HEK293 (cell line): Measurements from ENCODE around the gene STBD1.

Source experiments
- CTCF ChIA-PET: fragments of 350-600 bp; formaldehyde crosslinking; extraction: SDS; loops from one replicate; lab custom pipeline; 2021; ENCODE audit warnings: antibody characterized with exemption; lab: Yijun Ruan, JAX
- POLR2A ChIA-PET: fragments of 300-600 bp; formaldehyde crosslinking; extraction: SDS; loops from one replicate; lab custom pipeline; 2020; ENCODE audit warnings: antibody characterized with exemption, inconsistent platforms; lab: Yijun Ruan, JAX
- H3K27ac ChIP-seq: fragments of 200-500 bp; sonication (Bioruptor generic); 2 replicates; pipeline ENCODE4 v1.5.1; 2014; ENCODE audit warnings: low read depth, low read length, control low read depth, inconsistent platforms; ENCODE audit errors: extremely low read depth
- H3K36me3 ChIP-seq, 2 experiments: fragments of 200-500 bp in 1 of 2; sonication (Bioruptor generic) in 1 of 2; 1 replicate in 1 of 2; 2 replicates in 1 of 2; pipeline ENCODE4 v1.5.1; 2014 to 2017; ENCODE audit warnings: inconsistent platforms in 2 of 2, low read length in 2 of 2; ENCODE audit not compliant: control insufficient read depth in 2 of 2, insufficient read depth in 1 of 2
- H3K4me1 ChIP-seq: fragments of 200-500 bp; sonication (Bioruptor generic); 2 replicates; pipeline ENCODE4 v1.5.1; 2014; ENCODE audit warnings: mild to moderate bottlenecking, low read length, inconsistent platforms; ENCODE audit not compliant: control insufficient read depth, insufficient read depth
- H3K4me3 ChIP-seq: 2 replicates; pipeline ENCODE4 v1.5.1; 2011; ENCODE audit warnings: low read depth, mild to moderate bottlenecking, control low read depth, low read length, moderate library complexity
- H3K9me3 ChIP-seq: fragments of 200-500 bp; sonication (Bioruptor generic); 2 replicates; pipeline ENCODE4 v1.5.1; 2014; ENCODE audit warnings: low read depth, low read length, inconsistent platforms; ENCODE audit not compliant: control insufficient read depth, insufficient read depth
- GLIS2 ChIP-seq: fragments of 450-650 bp; formaldehyde crosslinking; IDR thresholded peaks from 2 replicates; pipeline ENCODE4 v1.5.1; 2016; ENCODE audit warnings: missing biosample characterization, missing genetic modification characterization
- MEIS1 ChIP-seq: sonication (generic); formaldehyde crosslinking; IDR thresholded peaks from 2 replicates; pipeline ENCODE4 v1.8.1; 2022; ENCODE audit warnings: missing genetic modification reagents, mild to moderate bottlenecking, borderline replicate concordance
- OSR2 ChIP-seq: fragments of 450-650 bp; formaldehyde crosslinking; IDR thresholded peaks from 2 replicates; pipeline ENCODE4 v1.5.1; 2016; ENCODE audit warnings: missing biosample characterization, missing genetic modification characterization
- OVOL3 ChIP-seq: fragments of 450-650 bp; formaldehyde crosslinking; IDR thresholded peaks from 2 replicates; pipeline ENCODE4 v1.5.1; 2016; ENCODE audit warnings: missing biosample characterization, missing genetic modification characterization
- ZBTB48 ChIP-seq: fragments of 450-650 bp; formaldehyde crosslinking; IDR thresholded peaks from 2 replicates; pipeline ENCODE4 v1.5.1; 2016; ENCODE audit warnings: missing biosample characterization, missing genetic modification characterization
- ZFP3 ChIP-seq: fragments of 450-650 bp; formaldehyde crosslinking; IDR thresholded peaks from 2 replicates; pipeline ENCODE4 v1.5.1; 2016; ENCODE audit warnings: low read depth, missing biosample characterization, missing genetic modification characterization
- ZFP69B ChIP-seq: fragments of 450-650 bp; formaldehyde crosslinking; IDR thresholded peaks from 2 replicates; pipeline ENCODE4 v1.5.1; 2016; ENCODE audit warnings: missing biosample characterization, missing genetic modification characterization
- ZNF10 ChIP-seq: fragments of 450-650 bp; formaldehyde crosslinking; IDR thresholded peaks from 2 replicates; pipeline ENCODE4 v1.5.1; 2017; ENCODE audit warnings: missing biosample characterization, missing genetic modification characterization
- ZNF138 ChIP-seq: fragments of 450-650 bp; formaldehyde crosslinking; IDR thresholded peaks from 2 replicates; pipeline ENCODE4 v1.5.1; 2016; ENCODE audit warnings: missing biosample characterization, missing genetic modification characterization, borderline replicate concordance
- ZNF16 ChIP-seq: fragments of 450-650 bp; formaldehyde crosslinking; IDR thresholded peaks from 2 replicates; pipeline ENCODE4 v1.5.1; 2016; ENCODE audit warnings: low read depth, missing biosample characterization, missing genetic modification characterization
- ZNF19 ChIP-seq: fragments of 450-650 bp; formaldehyde crosslinking; IDR thresholded peaks from 2 replicates; pipeline ENCODE4; 2016; ENCODE audit warnings: missing biosample characterization, missing genetic modification characterization, low read depth
- ZNF2 ChIP-seq: fragments of 450-650 bp; formaldehyde crosslinking; IDR thresholded peaks from 2 replicates; pipeline ENCODE4 v1.5.1; 2016; ENCODE audit warnings: missing biosample characterization, missing genetic modification characterization
- ZNF48 ChIP-seq: fragments of 450-650 bp; formaldehyde crosslinking; IDR thresholded peaks from 2 replicates; pipeline ENCODE4 v1.5.1; 2016; ENCODE audit warnings: missing biosample characterization, missing genetic modification characterization
- ZNF521 ChIP-seq: fragments of 450-650 bp; formaldehyde crosslinking; IDR thresholded peaks from 2 replicates; pipeline ENCODE4 v1.5.1; 2017; ENCODE audit warnings: missing biosample characterization, mild to moderate bottlenecking, missing genetic modification characterization
- ZNF530 ChIP-seq: fragments of 450-650 bp; formaldehyde crosslinking; IDR thresholded peaks from 2 replicates; pipeline ENCODE4 v1.5.1; 2016; ENCODE audit warnings: low read depth, missing biosample characterization, missing genetic modification characterization
- ZNF555 ChIP-seq: fragments of 450-650 bp; formaldehyde crosslinking; conservative IDR thresholded peaks from 2 replicates; pipeline ENCODE4 v1.5.1; 2017; ENCODE audit warnings: missing biosample characterization, mild to moderate bottlenecking, missing genetic modification characterization, inconsistent platforms
- ZNF621 ChIP-seq: fragments of 450-650 bp; formaldehyde crosslinking; IDR thresholded peaks from 2 replicates; pipeline ENCODE4 v1.5.1; 2017; ENCODE audit warnings: missing biosample characterization, missing genetic modification characterization
- ZNF629 ChIP-seq: fragments of 450-650 bp; formaldehyde crosslinking; IDR thresholded peaks from 2 replicates; pipeline ENCODE4 v1.5.1; 2017; ENCODE audit warnings: missing biosample characterization, missing genetic modification characterization
- ZNF677 ChIP-seq: fragments of 450-650 bp; IDR thresholded peaks from 2 replicates; pipeline ENCODE4 v1.5.0; 2018; ENCODE audit warnings: missing biosample characterization, mild to moderate bottlenecking, missing genetic modification characterization, moderate library complexity
- ZNF837 ChIP-seq: fragments of 450-650 bp; formaldehyde crosslinking; IDR thresholded peaks from 2 replicates; pipeline ENCODE4 v1.5.1; 2016; ENCODE audit warnings: missing biosample characterization, missing genetic modification characterization
- ZSCAN23 ChIP-seq: fragments of 450-650 bp; formaldehyde crosslinking; IDR thresholded peaks from 2 replicates; pipeline ENCODE4 v1.5.1; 2016; ENCODE audit warnings: missing biosample characterization, missing genetic modification characterization
- TF ChIP-seq, protein P1 (sequence below): fragments of 450-650 bp; formaldehyde crosslinking; IDR thresholded peaks from 2 replicates; pipeline ENCODE4 v1.5.1; 2016; ENCODE audit warnings: missing biosample characterization, missing genetic modification characterization
- TF ChIP-seq, protein P2 (sequence below): fragments of 450-650 bp; formaldehyde crosslinking; IDR thresholded peaks from 2 replicates; pipeline ENCODE4 v1.5.1; 2017; ENCODE audit warnings: missing biosample characterization, missing genetic modification characterization

STBD1 gene

GRCh38 chr4:76272999-76273398, 33.5 kb upstream of the STBD1 start (continued):
- TF ChIP-seq OVOL3 (tag by site-specific recombination): no peak
- TF ChIP-seq ZNF555 (tag by site-specific recombination): no peak
- no peak for TF ChIP-seq OSR2
- no peak for TF ChIP-seq ZNF629 (tag by site-specific recombination)

GRCh38 chr4:76275486-76276124, 30.9 kb upstream of the STBD1 start:
- ChIA-PET CTCF (interaction anchor here (0.6 to 0.7 kb wide), 2 partner anchors 12 to 94 kb away, joined by 3 to 4 read pairs; no protein-coding TSS in a partner anchor), POLR2A (no interaction called here)
- Histone ChIP-seq H3K27ac (no peak overlapping the region), H3K36me3 (no peaks in the 10 kb centered on the region), H3K4me1 (no peaks in the 10 kb centered on the region), H3K4me3 (no peak overlapping the region), H3K9me3 (no peaks in the 10 kb centered on the region)
- TF ChIP-seq ZFP3 (tag by site-specific recombination): no peak
- TF ChIP-seq, protein P1, sequence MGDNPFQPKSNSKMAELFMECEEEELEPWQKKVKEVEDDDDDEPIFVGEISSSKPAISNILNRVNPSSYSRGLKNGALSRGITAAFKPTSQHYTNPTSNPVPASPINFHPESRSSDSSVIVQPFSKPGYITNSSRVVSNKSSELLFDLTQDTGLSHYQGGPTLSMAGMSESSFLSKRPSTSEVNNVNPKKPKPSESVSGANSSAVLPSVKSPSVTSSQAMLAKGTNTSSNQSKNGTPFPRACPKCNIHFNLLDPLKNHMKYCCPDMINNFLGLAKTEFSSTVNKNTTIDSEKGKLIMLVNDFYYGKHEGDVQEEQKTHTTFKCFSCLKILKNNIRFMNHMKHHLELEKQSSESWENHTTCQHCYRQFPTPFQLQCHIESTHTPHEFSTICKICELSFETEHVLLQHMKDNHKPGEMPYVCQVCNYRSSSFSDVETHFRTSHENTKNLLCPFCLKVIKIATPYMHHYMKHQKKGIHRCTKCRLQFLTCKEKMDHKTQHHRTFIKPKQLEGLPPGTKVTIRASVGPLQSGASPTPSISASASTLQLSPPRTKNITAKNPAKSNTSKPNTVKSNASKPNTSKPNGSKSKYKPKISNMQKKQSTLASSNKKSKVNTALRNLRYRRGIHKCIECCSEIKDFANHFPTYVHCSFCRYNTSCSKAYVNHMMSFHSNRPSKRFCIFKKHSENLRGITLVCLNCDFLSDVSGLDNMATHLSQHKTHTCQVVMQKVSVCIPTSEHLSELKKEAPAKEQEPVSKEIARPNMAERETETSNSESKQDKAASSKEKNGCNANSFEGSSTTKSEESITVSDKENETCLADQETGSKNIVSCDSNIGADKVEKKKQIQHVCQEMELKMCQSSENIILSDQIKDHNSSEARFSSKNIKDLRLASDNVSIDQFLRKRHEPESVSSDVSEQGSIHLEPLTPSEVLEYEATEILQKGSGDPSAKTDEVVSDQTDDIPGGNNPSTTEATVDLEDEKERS (tag by site-specific recombination): no peak
- TF ChIP-seq ZNF2 (tag by site-specific recombination): no peak
- TF ChIP-seq ZNF837 (tag by site-specific recombination): no peak

- H3K4me3 ChIP-seq: no peak overlapping the region
- no peak for TF ChIP-seq ZNF530 (tag by site-specific recombination)
- TF ChIP-seq ZNF677 (tag by site-specific recombination): no peak
- no peaks in the 10 kb centered on the region for H3K36me3 ChIP-seq
- no peaks in the 10 kb centered on the region for H3K9me3 ChIP-seq
- CTCF ChIA-PET: no interaction called here
- no peaks in the 10 kb centered on the region for H3K4me1 ChIP-seq
- POLR2A ChIA-PET: no interaction called here
- no peak overlapping the region for H3K27ac ChIP-seq
Observed at GRCh38 chr4:76276813-76277212, 29.7 kb upstream of the STBD1 start.

- no peak overlapping the region for H3K27ac ChIP-seq
- ChIA-PET POLR2A (no interaction called here), CTCF (interaction anchor here (0.6 to 2.5 kb wide), 5 partner anchors 29 to 532 kb away, joined by 3 to 13 read pairs (median 3); partner anchors contain the start of gene STBD1)
- H3K9me3 ChIP-seq: no peaks in the 10 kb centered on the region
- H3K4me3 ChIP-seq: no peak overlapping the region
- no peaks in the 10 kb centered on the region for H3K4me1 ChIP-seq
- no peaks in the 10 kb centered on the region for H3K36me3 ChIP-seq
- TF ChIP-seq ZBTB48 (tag by site-specific recombination) (no peak), ZNF10 (no peak)
- TF ChIP-seq, all 188 proteins: peak for 0
Observed at GRCh38 chr4:76277667-76278066, 28.9 kb upstream of the STBD1 start.

DNA sequence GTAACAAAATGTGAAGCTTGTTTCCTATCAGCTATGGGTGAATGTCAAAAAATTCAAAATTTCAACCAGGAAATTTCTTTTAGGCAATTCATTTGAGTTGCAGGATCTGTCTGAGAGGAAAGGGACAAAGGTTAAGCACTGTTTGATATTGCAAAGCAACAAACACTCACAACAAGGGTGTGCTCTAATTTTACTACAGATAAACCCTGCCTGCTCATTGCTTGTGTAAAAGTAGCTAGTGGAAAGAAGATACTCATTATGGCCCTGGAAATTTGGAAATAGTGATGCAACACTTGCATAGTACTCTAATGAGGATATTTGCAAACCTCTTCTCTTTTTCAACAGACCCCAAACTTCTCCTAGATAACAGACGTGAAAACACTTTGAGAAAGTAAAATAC, 27.9 kb upstream of the STBD1 start:
- ChIA-PET CTCF (interaction anchor here (0.7 to 2.5 kb wide), 5 partner anchors 26 to 307 kb away, joined by 3 to 13 read pairs (median 5); partner anchors contain the start of gene STBD1), POLR2A (interaction anchor here (1.0 kb wide), 1 partner anchor 28 kb away, joined by 3 read pairs; the partner anchor contains the start of gene STBD1)
- TF ChIP-seq ZSCAN23 (tag by site-specific recombination) (no peak), ZNF621 (tag by site-specific recombination) (no peak), ZNF138 (no peak), ZNF19 (tag by site-specific recombination) (no peak), MEIS1 (no peak), GLIS2 (tag by site-specific recombination) (no peak), ZNF521 (tag by site-specific recombination) (no peak), ZNF16 (tag by site-specific recombination) (no peak), ZFP69B (tag by site-specific recombination) (no peak), ZNF48 (no peak), OVOL3 (tag by site-specific recombination) (no peak)
- TF ChIP-seq, protein P2, sequence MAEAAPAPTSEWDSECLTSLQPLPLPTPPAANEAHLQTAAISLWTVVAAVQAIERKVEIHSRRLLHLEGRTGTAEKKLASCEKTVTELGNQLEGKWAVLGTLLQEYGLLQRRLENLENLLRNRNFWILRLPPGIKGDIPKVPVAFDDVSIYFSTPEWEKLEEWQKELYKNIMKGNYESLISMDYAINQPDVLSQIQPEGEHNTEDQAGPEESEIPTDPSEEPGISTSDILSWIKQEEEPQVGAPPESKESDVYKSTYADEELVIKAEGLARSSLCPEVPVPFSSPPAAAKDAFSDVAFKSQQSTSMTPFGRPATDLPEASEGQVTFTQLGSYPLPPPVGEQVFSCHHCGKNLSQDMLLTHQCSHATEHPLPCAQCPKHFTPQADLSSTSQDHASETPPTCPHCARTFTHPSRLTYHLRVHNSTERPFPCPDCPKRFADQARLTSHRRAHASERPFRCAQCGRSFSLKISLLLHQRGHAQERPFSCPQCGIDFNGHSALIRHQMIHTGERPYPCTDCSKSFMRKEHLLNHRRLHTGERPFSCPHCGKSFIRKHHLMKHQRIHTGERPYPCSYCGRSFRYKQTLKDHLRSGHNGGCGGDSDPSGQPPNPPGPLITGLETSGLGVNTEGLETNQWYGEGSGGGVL: no peak

More for the DNA sequence above, 27.9 kb upstream of the STBD1 start:
- H3K4me1 ChIP-seq: no peaks in the 10 kb centered on the region
- no peaks in the 10 kb centered on the region for H3K9me3 ChIP-seq
- no peak overlapping the region for H3K4me3 ChIP-seq
- H3K27ac ChIP-seq: no peak overlapping the region
- no peaks in the 10 kb centered on the region for H3K36me3 ChIP-seq
